Measurements from ENCODE around the gene CENPF. TPM values are rescaled to one million over a fixed set of nuclear protein-coding genes. Genes with fewer than 3 reads are reported as not detected.
A peak's percentile ranks its signal among the peaks of the same experiment; 100 is the strongest.
"Not testable (repeated sequence)": the region's sequence is repeated elsewhere in the genome, so short reads cannot be mapped to it uniquely, and the experiment has no call there.

Gene CENPF
- total RNA-seq, 1 donor from 2014 or later: 0.97 TPM

- intact Hi-C loops (cut with DNase I): no loop called here
- DNase-seq (ENCODE audit: missing footprints) (no peak), ATAC-seq (no peak)
Measured at GRCh38 chr1:214640431-214641213, 37.6 kb downstream of the CENPF start.

GRCh38 chr1:214641214-214641895, 38.4 kb downstream of the CENPF start:
- no peak for DNase-seq (ENCODE audit: missing footprints)
- ATAC-seq: no peak
- intact Hi-C loops (cut with DNase I): no loop called here

GRCh38 chr1:214643030-214643429, 40.0 kb downstream of the CENPF start:
- intact Hi-C loops (cut with DNase I): no loop called here
- DNase-seq (ENCODE audit: missing footprints) (no peak), ATAC-seq (no peak)

GRCh38 chr1:214645712-214646111, 42.7 kb downstream of the CENPF start:
- intact Hi-C loops (cut with DNase I): no loop called here
- no peak for ATAC-seq
- DNase-seq (ENCODE audit: missing footprints): no peak

- ATAC-seq: no peak
- intact Hi-C loops (cut with DNase I): no loop called here
Measured at GRCh38 chr1:214648801-214649200, 45.8 kb downstream of the CENPF start.

GRCh38 chr1:214649607-214650006, 46.6 kb downstream of the CENPF start:
- ATAC-seq (no peak), DNase-seq (ENCODE audit: missing footprints) (no peak)
- intact Hi-C loops (cut with DNase I): no loop called here

More at GRCh38 chr1:214648801-214649200, 45.8 kb downstream of the CENPF start:
- no peak for DNase-seq (ENCODE audit: missing footprints)

GRCh38 chr1:214650664-214651063, 47.7 kb downstream of the CENPF start:
- no peak for DNase-seq (ENCODE audit: missing footprints)
- no peak for ATAC-seq
- intact Hi-C loops (cut with DNase I): no loop called here

- intact Hi-C loops (cut with DNase I): no loop called here
- DNase-seq (ENCODE audit: missing footprints) (no peak), ATAC-seq (no peak)
Measured at GRCh38 chr1:214657299-214657698, 54.3 kb downstream of the CENPF start.

- intact Hi-C loops (cut with DNase I): no loop called here
- ATAC-seq (no peak), DNase-seq (ENCODE audit: missing footprints) (no peak)
Measured at GRCh38 chr1:214658175-214658574, 55.2 kb downstream of the CENPF start.

- intact Hi-C loops (cut with DNase I): no loop called here
- DNase-seq (ENCODE audit: missing footprints) (no peak), ATAC-seq (no peak)
Measured at GRCh38 chr1:214658785-214659184, 55.8 kb downstream of the CENPF start.

GRCh38 chr1:214660190-214660589, 57.2 kb downstream of the CENPF start:
- ATAC-seq: no peak
- intact Hi-C loops (cut with DNase I): loop anchor here (5.0 kb wide), 1 partner anchor 867 kb away; no protein-coding TSS in a partner anchor
- DNase-seq (ENCODE audit: missing footprints): no peak

- intact Hi-C loops (cut with DNase I): loop anchor here (5.0 kb wide), 1 partner anchor 866 kb away; no protein-coding TSS in a partner anchor
- DNase-seq (ENCODE audit: missing footprints) (no peak), ATAC-seq (no peak)
Measured at GRCh38 chr1:214660900-214661299, 57.9 kb downstream of the CENPF start.

- DNase-seq (ENCODE audit: missing footprints) (no peak), ATAC-seq (no peak)
- intact Hi-C loops (cut with DNase I): loop anchor here (5.0 kb wide), 1 partner anchor 865 kb away; no protein-coding TSS in a partner anchor
Measured at GRCh38 chr1:214662223-214662785, 59.3 kb downstream of the CENPF start.

- intact Hi-C loops (cut with DNase I): loop anchor here (5.0 kb wide), 1 partner anchor 862 kb away; no protein-coding TSS in a partner anchor
- no peak for ATAC-seq
- no peak for DNase-seq (ENCODE audit: missing footprints)
Measured at GRCh38 chr1:214664651-214665433, 61.8 kb downstream of the CENPF start.

GRCh38 chr1:214665606-214666110, 62.7 kb downstream of the CENPF start:
- DNase-seq (ENCODE audit: missing footprints) (no peak), ATAC-seq (no peak)
- intact Hi-C loops (cut with DNase I): no loop called here

- ATAC-seq: no peak
- DNase-seq (ENCODE audit: missing footprints): no peak
- intact Hi-C loops (cut with DNase I): no loop called here
Measured at GRCh38 chr1:214666674-214667073, 63.7 kb downstream of the CENPF start.

GRCh38 chr1:214670098-214670497, 67.1 kb downstream of the CENPF start:
- DNase-seq (ENCODE audit: missing footprints): no peak
- peak; percentile 44 for ATAC-seq

GRCh38 chr1:214673029-214673428, 70.0 kb downstream of the CENPF start:
- intact Hi-C loops (cut with DNase I); ATAC-seq; DNase-seq (ENCODE audit: missing footprints): not testable (repeated sequence)

More at GRCh38 chr1:214670098-214670497, 67.1 kb downstream of the CENPF start:
- intact Hi-C loops (cut with DNase I): no loop called here

GRCh38 chr1:214673576-214673975, 70.6 kb downstream of the CENPF start:
- DNase-seq (ENCODE audit: missing footprints): no peak
- ATAC-seq: no peak
- intact Hi-C loops (cut with DNase I): no loop called here
